Ishikawa (cell line): Measurements from ENCODE around the gene MYLK4.

Experiments
- CREB1 ChIP-seq: IDR thresholded peaks from 2 replicates; pipeline ENCODE4 v1.6.1; 2012; ENCODE audit warnings: low read depth
- RAD21 ChIP-seq: IDR thresholded peaks from 2 replicates; pipeline ENCODE4 v1.6.1; 2012; ENCODE audit warnings: low read depth
- TAF1 ChIP-seq: IDR thresholded peaks from 2 replicates; pipeline ENCODE4 v1.6.1; 2012; ENCODE audit warnings: low read depth, mild to moderate bottlenecking
- TEAD4 ChIP-seq: IDR thresholded peaks from 2 replicates; pipeline ENCODE4 v1.6.1; 2012
- YY1 ChIP-seq: IDR thresholded peaks from 2 replicates; pipeline ENCODE4 v1.6.1; 2012; ENCODE audit warnings: low read depth

DNA sequence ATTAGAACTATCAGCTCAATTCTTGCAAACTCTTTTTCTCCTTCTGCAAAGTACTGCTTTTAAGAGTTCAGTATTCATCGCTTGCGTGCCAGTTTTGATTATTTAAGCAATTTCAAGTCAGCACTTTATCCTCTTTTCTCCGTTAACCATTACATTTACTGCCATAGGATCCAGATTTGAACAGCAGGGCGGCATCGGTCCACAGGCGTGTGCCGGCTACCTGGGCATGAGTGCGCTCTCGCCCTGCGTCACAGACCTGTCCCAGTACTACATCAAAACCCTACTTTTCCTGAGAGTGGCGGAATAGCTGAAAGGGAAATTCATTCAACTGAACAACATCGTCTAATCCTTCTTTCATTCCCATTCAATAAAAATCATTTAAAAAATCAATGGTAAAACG, 53.4 kb downstream of the MYLK4 start:
- TF ChIP-seq YY1, result no peak
- no peak for TF ChIP-seq TAF1
- TF ChIP-seq RAD21, result no peak
- TF ChIP-seq TEAD4, result no peak
- TF ChIP-seq CREB1, result no peak
